Measurements from ENCODE around the gene ATR. TPM values are rescaled to one million over a fixed set of nuclear protein-coding genes. Genes with fewer than 3 reads are reported as not detected.

The ATR gene
- total RNA-seq, 1 experiment from 2014 or later: 24.7 TPM

DNA sequence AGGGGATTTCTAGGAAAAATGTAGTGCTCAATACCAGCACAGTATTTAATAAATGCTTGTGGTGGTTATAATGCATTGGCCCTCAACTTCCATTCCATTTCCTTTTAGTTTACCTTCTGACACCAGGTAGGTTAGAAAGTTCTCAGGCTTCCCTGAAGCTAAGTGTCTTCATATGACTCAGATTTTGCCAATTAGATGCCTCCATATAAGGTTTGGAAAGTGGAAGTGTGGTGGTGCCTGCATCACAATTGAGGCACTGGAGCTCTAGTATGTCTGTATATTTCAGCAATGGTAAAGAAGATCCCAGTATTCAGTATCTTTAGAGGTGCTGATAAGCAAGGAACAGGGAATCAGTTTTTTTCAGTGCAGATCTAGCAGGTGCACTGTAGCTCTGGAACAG lies 149.0 kb downstream of the ATR start:
- intact Hi-C loops (cut with micrococcal nuclease): no loop called here
- Histone ChIP-seq H4K20me1 (ENCODE audit: insufficient read depth) (no peaks in the 10 kb centered on the region), H3K9me3 (ENCODE audit: control insufficient read depth in 1 of 2, insufficient read depth in 1 of 2, low read depth in 1 of 2, low read length in 2 of 2) (no peaks in the 10 kb centered on the region), H2AFZ (ENCODE audit: low read depth, low read length, poor library complexity, severe bottlenecking) (no peak overlapping the region), H3K27me3 (ENCODE audit: insufficient read depth, low read length) (no peaks in the 10 kb centered on the region), H3K9me2 (ENCODE audit: insufficient read depth) (no peaks in the 10 kb centered on the region), H3K27ac (ENCODE audit: low read depth, low read length) (no peak overlapping the region), H3K4me2 (ENCODE audit: low read length) (no peak overlapping the region), H3K36me3 (ENCODE audit: control insufficient read depth in 1 of 2, insufficient read depth in 2 of 2, low read length in 2 of 2) (no peaks in the 10 kb centered on the region), H3K4me1 (ENCODE audit: control insufficient read depth in 1 of 2, insufficient read depth in 2 of 2, low read length in 2 of 2) (no peaks in the 10 kb centered on the region), H3K79me2 (ENCODE audit: insufficient read depth, low read length) (peaks cover 5% of the 10 kb centered on the region; the same call in 1 of the 2 replicates), H3K9ac (ENCODE audit: low read length) (no peak overlapping the region), H3K4me3 (replicated peaks in 1 of 2; ENCODE audit: low read depth in 1 of 2, low read length in 2 of 2) (no peak overlapping the region)
- TSS peak; percentile 28 for BruUV-seq (replicated peaks)
- TF ChIP-seq ELF1 (IDR thresholded peaks at IDR 0.05; ENCODE audit: borderline replicate concordance, low read depth) (no peak), CBX3 (IDR thresholded peaks at IDR 0.05; ENCODE audit: low read depth) (no peak), RAD21 (IDR thresholded peaks at IDR 0.05; ENCODE audit: low read depth) (no peak), SIN3A (IDR thresholded peaks at IDR 0.05; ENCODE audit: low read depth) (no peak), FOSL1 (IDR thresholded peaks at IDR 0.05; ENCODE audit: low read depth) (no peak), SRF (IDR thresholded peaks at IDR 0.05; ENCODE audit: low read depth) (no peak), EGR1 (IDR thresholded peaks at IDR 0.05; ENCODE audit: low read depth) (no peak), CEBPB (IDR thresholded peaks at IDR 0.05; ENCODE audit: low read depth) (no peak), YY1 (IDR thresholded peaks at IDR 0.05; ENCODE audit: extremely low read depth, insufficient replicate concordance, low read depth, low read length) (no peak), TCF7L2 (IDR thresholded peaks at IDR 0.05; ENCODE audit: borderline replicate concordance, extremely low read depth, insufficient read depth, insufficient read length) (no peak), POLR2A (IDR thresholded peaks at IDR 0.05; ENCODE audit: borderline replicate concordance, extremely low read depth, insufficient read depth, insufficient read length) (no peak), SP1 (IDR thresholded peaks at IDR 0.05; ENCODE audit: low read depth) (no peak), POLR2AphosphoS5 (IDR thresholded peaks at IDR 0.05; ENCODE audit: low read depth, low read length) (no peak), JUND (IDR thresholded peaks at IDR 0.05) (no peak)
- TF ChIP-seq, protein P1, sequence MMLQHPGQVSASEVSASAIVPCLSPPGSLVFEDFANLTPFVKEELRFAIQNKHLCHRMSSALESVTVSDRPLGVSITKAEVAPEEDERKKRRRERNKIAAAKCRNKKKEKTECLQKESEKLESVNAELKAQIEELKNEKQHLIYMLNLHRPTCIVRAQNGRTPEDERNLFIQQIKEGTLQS (IDR thresholded peaks at IDR 0.05): no peak
- TF ChIP-seq, protein P2, sequence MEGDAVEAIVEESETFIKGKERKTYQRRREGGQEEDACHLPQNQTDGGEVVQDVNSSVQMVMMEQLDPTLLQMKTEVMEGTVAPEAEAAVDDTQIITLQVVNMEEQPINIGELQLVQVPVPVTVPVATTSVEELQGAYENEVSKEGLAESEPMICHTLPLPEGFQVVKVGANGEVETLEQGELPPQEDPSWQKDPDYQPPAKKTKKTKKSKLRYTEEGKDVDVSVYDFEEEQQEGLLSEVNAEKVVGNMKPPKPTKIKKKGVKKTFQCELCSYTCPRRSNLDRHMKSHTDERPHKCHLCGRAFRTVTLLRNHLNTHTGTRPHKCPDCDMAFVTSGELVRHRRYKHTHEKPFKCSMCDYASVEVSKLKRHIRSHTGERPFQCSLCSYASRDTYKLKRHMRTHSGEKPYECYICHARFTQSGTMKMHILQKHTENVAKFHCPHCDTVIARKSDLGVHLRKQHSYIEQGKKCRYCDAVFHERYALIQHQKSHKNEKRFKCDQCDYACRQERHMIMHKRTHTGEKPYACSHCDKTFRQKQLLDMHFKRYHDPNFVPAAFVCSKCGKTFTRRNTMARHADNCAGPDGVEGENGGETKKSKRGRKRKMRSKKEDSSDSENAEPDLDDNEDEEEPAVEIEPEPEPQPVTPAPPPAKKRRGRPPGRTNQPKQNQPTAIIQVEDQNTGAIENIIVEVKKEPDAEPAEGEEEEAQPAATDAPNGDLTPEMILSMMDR (IDR thresholded peaks at IDR 0.05 in 2 of 3, conservative IDR thresholded peaks at IDR 0.05 in 1 of 3; ENCODE audit: borderline replicate concordance in 1 of 3, insufficient read depth in 1 of 3, low read depth in 2 of 3, low read length in 2 of 3): no peak
- TF ChIP-seq, protein P3, sequence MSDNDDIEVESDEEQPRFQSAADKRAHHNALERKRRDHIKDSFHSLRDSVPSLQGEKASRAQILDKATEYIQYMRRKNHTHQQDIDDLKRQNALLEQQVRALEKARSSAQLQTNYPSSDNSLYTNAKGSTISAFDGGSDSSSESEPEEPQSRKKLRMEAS (IDR thresholded peaks at IDR 0.05): no peak
- TF ChIP-seq, protein P4, sequence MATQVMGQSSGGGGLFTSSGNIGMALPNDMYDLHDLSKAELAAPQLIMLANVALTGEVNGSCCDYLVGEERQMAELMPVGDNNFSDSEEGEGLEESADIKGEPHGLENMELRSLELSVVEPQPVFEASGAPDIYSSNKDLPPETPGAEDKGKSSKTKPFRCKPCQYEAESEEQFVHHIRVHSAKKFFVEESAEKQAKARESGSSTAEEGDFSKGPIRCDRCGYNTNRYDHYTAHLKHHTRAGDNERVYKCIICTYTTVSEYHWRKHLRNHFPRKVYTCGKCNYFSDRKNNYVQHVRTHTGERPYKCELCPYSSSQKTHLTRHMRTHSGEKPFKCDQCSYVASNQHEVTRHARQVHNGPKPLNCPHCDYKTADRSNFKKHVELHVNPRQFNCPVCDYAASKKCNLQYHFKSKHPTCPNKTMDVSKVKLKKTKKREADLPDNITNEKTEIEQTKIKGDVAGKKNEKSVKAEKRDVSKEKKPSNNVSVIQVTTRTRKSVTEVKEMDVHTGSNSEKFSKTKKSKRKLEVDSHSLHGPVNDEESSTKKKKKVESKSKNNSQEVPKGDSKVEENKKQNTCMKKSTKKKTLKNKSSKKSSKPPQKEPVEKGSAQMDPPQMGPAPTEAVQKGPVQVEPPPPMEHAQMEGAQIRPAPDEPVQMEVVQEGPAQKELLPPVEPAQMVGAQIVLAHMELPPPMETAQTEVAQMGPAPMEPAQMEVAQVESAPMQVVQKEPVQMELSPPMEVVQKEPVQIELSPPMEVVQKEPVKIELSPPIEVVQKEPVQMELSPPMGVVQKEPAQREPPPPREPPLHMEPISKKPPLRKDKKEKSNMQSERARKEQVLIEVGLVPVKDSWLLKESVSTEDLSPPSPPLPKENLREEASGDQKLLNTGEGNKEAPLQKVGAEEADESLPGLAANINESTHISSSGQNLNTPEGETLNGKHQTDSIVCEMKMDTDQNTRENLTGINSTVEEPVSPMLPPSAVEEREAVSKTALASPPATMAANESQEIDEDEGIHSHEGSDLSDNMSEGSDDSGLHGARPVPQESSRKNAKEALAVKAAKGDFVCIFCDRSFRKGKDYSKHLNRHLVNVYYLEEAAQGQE (IDR thresholded peaks at IDR 0.05; ENCODE audit: low read depth): no peak
- TF ChIP-seq, protein P5, sequence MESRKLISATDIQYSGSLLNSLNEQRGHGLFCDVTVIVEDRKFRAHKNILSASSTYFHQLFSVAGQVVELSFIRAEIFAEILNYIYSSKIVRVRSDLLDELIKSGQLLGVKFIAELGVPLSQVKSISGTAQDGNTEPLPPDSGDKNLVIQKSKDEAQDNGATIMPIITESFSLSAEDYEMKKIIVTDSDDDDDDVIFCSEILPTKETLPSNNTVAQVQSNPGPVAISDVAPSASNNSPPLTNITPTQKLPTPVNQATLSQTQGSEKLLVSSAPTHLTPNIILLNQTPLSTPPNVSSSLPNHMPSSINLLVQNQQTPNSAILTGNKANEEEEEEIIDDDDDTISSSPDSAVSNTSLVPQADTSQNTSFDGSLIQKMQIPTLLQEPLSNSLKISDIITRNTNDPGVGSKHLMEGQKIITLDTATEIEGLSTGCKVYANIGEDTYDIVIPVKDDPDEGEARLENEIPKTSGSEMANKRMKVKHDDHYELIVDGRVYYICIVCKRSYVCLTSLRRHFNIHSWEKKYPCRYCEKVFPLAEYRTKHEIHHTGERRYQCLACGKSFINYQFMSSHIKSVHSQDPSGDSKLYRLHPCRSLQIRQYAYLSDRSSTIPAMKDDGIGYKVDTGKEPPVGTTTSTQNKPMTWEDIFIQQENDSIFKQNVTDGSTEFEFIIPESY (IDR thresholded peaks at IDR 0.05; ENCODE audit: extremely low read depth, insufficient replicate concordance, low read length): no peak
- ChIA-PET POLR2A (no interaction called here), RAD21 (ENCODE audit: low non-redundant PET in 1 of 2, low total read pairs in 2 of 2, uncharacterized antibody in 2 of 2, unreplicated experiment in 2 of 2) (no interaction called here), CTCF (no interaction called here)
- no peak for ATAC-seq
- DNase-seq (ENCODE audit: low read depth, low spot score): no peak

Measured in HCT116 (cell line).